H1 (cell line): Measurements from ENCODE around the gene ETV7. TPM values are rescaled to one million over a fixed set of nuclear protein-coding genes. Genes with fewer than 3 reads are reported as not detected.

Experiments
- CTCF ChIA-PET: fragments of 300-600 bp; sonication (Branson Sonifier 250); formaldehyde crosslinking; loops from one replicate; lab custom pipeline; 2021; ENCODE audit not compliant: partially characterized antibody; lab: Charles Lee
- POLR2A ChIA-PET: fragments of 300-600 bp; sonication (Branson Sonifier 250); formaldehyde crosslinking; loops from one replicate; lab custom pipeline; 2021; ENCODE audit warnings: inconsistent platforms; ENCODE audit not compliant: partially characterized antibody; lab: Charles Lee
- DNase-seq, 2 experiments: peaks; one replicate each; pipeline versions ENCODE4 v3.0.0 to v3.0.0-alpha.2; 2010 to 2022; ENCODE audit warnings: low spot score in 2 of 2, low read depth in 1 of 2, mixed read lengths in 1 of 2
- FAIRE-seq: peaks from 2 replicates; lab custom pipeline; 2011; peaks lifted over from hg19 to GRCh38; lab: Jason Lieb, UNC
- H2AFZ ChIP-seq: 2 replicates; pipeline ENCODE4 v1.8.1; 2012; ENCODE audit warnings: low read length, inconsistent platforms
- H2AK5ac ChIP-seq: 2 replicates; pipeline ENCODE4 v1.6.1; 2013; ENCODE audit warnings: low read depth, low read length
- H2BK120ac ChIP-seq: replicated peaks from 2 replicates; pipeline ENCODE3; 2013; ENCODE audit warnings: low read depth, low read length, inconsistent platforms
- H2BK12ac ChIP-seq: 2 replicates; pipeline ENCODE4 v1.6.1; 2013; ENCODE audit warnings: low read depth, low read length
- H2BK15ac ChIP-seq: 2 replicates; pipeline ENCODE4 v1.6.1; 2013; ENCODE audit warnings: low read length
- H2BK20ac ChIP-seq: 2 replicates; pipeline ENCODE4 v1.6.1; 2013; ENCODE audit warnings: low read length
- H2BK5ac ChIP-seq: 2 replicates; pipeline ENCODE4 v1.6.1; 2013; ENCODE audit warnings: low read depth, low read length
- H3K14ac ChIP-seq: 2 replicates; pipeline ENCODE4 v1.6.1; 2013; ENCODE audit warnings: inconsistent platforms; ENCODE audit not compliant: insufficient read length
- H3K18ac ChIP-seq: 2 replicates; pipeline ENCODE4 v1.6.1; 2013; ENCODE audit warnings: low read length; ENCODE audit errors: extremely low read depth
- H3K23ac ChIP-seq: 2 replicates; pipeline ENCODE4 v1.6.1; 2013; ENCODE audit warnings: inconsistent platforms; ENCODE audit not compliant: insufficient read length
- H3K23me2 ChIP-seq: 2 replicates; pipeline ENCODE4 v1.6.1; 2013; ENCODE audit warnings: low read depth, low read length
- H3K27ac ChIP-seq: 2 replicates; pipeline ENCODE4 v1.6.1; 2011; ENCODE audit warnings: low read depth, low read length, inconsistent platforms
- H3K27me3 ChIP-seq, 4 experiments: replicated peaks in 1 of 4; 1 replicate in 1 of 4; 2 replicates in 3 of 4; pipeline versions ENCODE4 v1.6.1 to v1.8.1; 2011 to 2013; ENCODE audit warnings: low read length in 3 of 4, mild to moderate bottlenecking in 3 of 4, inconsistent platforms in 2 of 4, mixed read lengths in 2 of 4, moderate library complexity in 1 of 4; ENCODE audit not compliant: control insufficient read depth in 3 of 4, insufficient read depth in 3 of 4; ENCODE audit errors: extremely low read depth in 1 of 4
- H3K36me3 ChIP-seq, 4 experiments: 2 replicates each; pipeline versions ENCODE4 v1.6.1 to v1.8.1; 2011 to 2013; ENCODE audit warnings: mild to moderate bottlenecking in 4 of 4, low read length in 3 of 4, moderate library complexity in 2 of 4, control low read depth in 1 of 4, inconsistent platforms in 1 of 4; ENCODE audit not compliant: insufficient read depth in 4 of 4, control insufficient read depth in 2 of 4
- H3K4ac ChIP-seq: replicated peaks from 2 replicates; pipeline ENCODE3; 2013; ENCODE audit warnings: low read length, low read depth, mixed read lengths, inconsistent platforms; ENCODE audit not compliant: insufficient read length
- H3K4me1 ChIP-seq, 4 experiments: replicated peaks in 1 of 4; 1 replicate in 1 of 4; 2 replicates in 3 of 4; pipeline versions ENCODE4 v1.6.1 to v1.8.1; 2011 to 2013; ENCODE audit warnings: low read length in 3 of 4, inconsistent platforms in 2 of 4, mixed read lengths in 1 of 4; ENCODE audit not compliant: insufficient read depth in 4 of 4, control insufficient read depth in 3 of 4
- H3K4me2 ChIP-seq, 2 experiments: 2 replicates each; pipeline versions ENCODE4 v1.6.1 to v1.8.1; 2011 to 2013; ENCODE audit warnings: low read depth in 2 of 2, low read length in 2 of 2, control low read depth in 1 of 2, inconsistent platforms in 1 of 2, mild to moderate bottlenecking in 1 of 2; ENCODE audit not compliant: insufficient read depth in 1 of 2
- H3K4me3 ChIP-seq, 4 experiments: fragments of 200-600, 300-600 bp in 1 of 4; sonication (generic), shearing (Covaris generic), sonication (Bioruptor Twin) in 1 of 4; 2 replicates each; pipeline versions ENCODE4 v1.5.1 to v1.8.1; 2011 to 2016; ENCODE audit warnings: low read length in 4 of 4, low read depth in 3 of 4, control low read depth in 2 of 4, inconsistent platforms in 2 of 4, mild to moderate bottlenecking in 2 of 4, mixed read lengths in 1 of 4, moderate library complexity in 1 of 4; ENCODE audit not compliant: insufficient read depth in 2 of 4; ENCODE audit errors: extremely low read depth in 1 of 4
- H3K56ac ChIP-seq: replicated peaks from 2 replicates; pipeline ENCODE3; 2013; ENCODE audit warnings: low read depth, mild to moderate bottlenecking, mixed read lengths, low read length, inconsistent platforms; ENCODE audit not compliant: insufficient read length
- H3K79me1 ChIP-seq: 2 replicates; pipeline ENCODE4 v1.6.1; 2013; ENCODE audit warnings: low read depth, low read length, control low read depth
- H3K79me2 ChIP-seq, 2 experiments: 2 replicates each; pipeline versions ENCODE4 v1.6.1 to v1.8.1; 2012 to 2013; ENCODE audit warnings: low read length in 2 of 2, mild to moderate bottlenecking in 2 of 2, inconsistent platforms in 1 of 2; ENCODE audit not compliant: insufficient read depth in 2 of 2, control insufficient read depth in 1 of 2
- H3K9ac ChIP-seq, 4 experiments: replicated peaks in 1 of 4; 1 replicate in 1 of 4; 2 replicates in 3 of 4; pipeline versions ENCODE4 v1.6.1 to v1.8.1; 2011 to 2013; ENCODE audit warnings: low read depth in 3 of 4, low read length in 3 of 4, control low read depth in 2 of 4, mild to moderate bottlenecking in 2 of 4, moderate library complexity in 2 of 4, inconsistent platforms in 1 of 4; ENCODE audit errors: extremely low read depth in 1 of 4
- H3K9me3 ChIP-seq, 2 experiments: 2 replicates each; pipeline versions ENCODE4 v1.6.1 to v1.8.1; 2012 to 2013; ENCODE audit warnings: mild to moderate bottlenecking in 2 of 2, moderate library complexity in 2 of 2, control low read depth in 1 of 2, inconsistent platforms in 1 of 2, low read depth in 1 of 2, low read length in 1 of 2, mixed read lengths in 1 of 2; ENCODE audit not compliant: insufficient read depth in 2 of 2
- H4K20me1 ChIP-seq, 2 experiments: replicated peaks in 1 of 2; 2 replicates each; pipeline versions ENCODE3 to v1.8.1; 2011 to 2013; ENCODE audit warnings: inconsistent platforms in 2 of 2, low read length in 2 of 2, mild to moderate bottlenecking in 1 of 2; ENCODE audit not compliant: insufficient read depth in 2 of 2, control insufficient read depth in 1 of 2
- H4K5ac ChIP-seq: 2 replicates; pipeline ENCODE4 v1.6.1; 2013; ENCODE audit warnings: low read length, low read depth, mixed read lengths, inconsistent platforms; ENCODE audit not compliant: insufficient read length
- H4K8ac ChIP-seq: 2 replicates; pipeline ENCODE4 v1.8.0; 2013; ENCODE audit warnings: mild to moderate bottlenecking, moderate library complexity, low read length, inconsistent platforms; ENCODE audit not compliant: insufficient read depth; ENCODE audit errors: extremely low read depth
- H4K91ac ChIP-seq: replicated peaks from 2 replicates; pipeline ENCODE3; 2013; ENCODE audit warnings: low read length, mixed read lengths, inconsistent platforms; ENCODE audit not compliant: insufficient read length
- CTBP2 ChIP-seq: IDR thresholded peaks from 2 replicates; pipeline ENCODE4 v1.7.0; 2011; ENCODE audit warnings: borderline replicate concordance, mild to moderate bottlenecking, moderate library complexity, mixed read lengths, low read length; ENCODE audit not compliant: insufficient read depth, insufficient read length
- HDAC2 ChIP-seq, 2 experiments: fragments of 300-600 bp in 1 of 2; sonication (generic) in 1 of 2; IDR thresholded peaks; 2 replicates each; pipeline ENCODE4 v1.6.1; 2011 to 2012; ENCODE audit warnings: low read depth in 2 of 2, low read length in 2 of 2, mild to moderate bottlenecking in 2 of 2, moderate library complexity in 2 of 2, borderline replicate concordance in 1 of 2, inconsistent platforms in 1 of 2
- KDM1A ChIP-seq: fragments of 200-600, 300-600 bp; sonication (generic); IDR thresholded peaks from 2 replicates; pipeline ENCODE4 v1.7.1; 2016; ENCODE audit warnings: mild to moderate bottlenecking, low read length, borderline replicate concordance
- WGBS, 2 experiments: shearing (Covaris generic) in 1 of 2; methylation state at CpG; one replicate each; pipeline versions ENCODE4 v1.1.6 to v1.1.7; 2013 to 2015; ENCODE audit warnings: low lambda C conversion rate in 2 of 2, mixed read lengths in 2 of 2, inconsistent platforms in 1 of 2, low coverage in 1 of 2, missing lambda C conversion rate in 1 of 2; ENCODE audit not compliant: insufficient replicate concordance in 2 of 2, insufficient coverage in 1 of 2, insufficient read length in 1 of 2; ENCODE audit errors: extremely low coverage in 1 of 2, missing lambda C conversion rate in 1 of 2; 5-methylcytosine and 5-hydroxymethylcytosine counted together
- polyA plus RNA-seq, 7 experiments: library from polyadenylated mRNA; depleted of rRNA in 3 of 7; stranded (reverse) in 5 of 7; unstranded in 2 of 7; fragments of >200 nt in 5 of 7; fragments of 200-250 nt in 2 of 7; gene quantifications; 1 replicate in 5 of 7; 2 replicates in 1 of 7; 4 replicates in 1 of 7; pipeline versions ENCODE4 v1.2.1 to v1.2.3, GENCODE V29; 2011 to 2013; ENCODE audit warnings: missing spikeins in 2 of 7, mixed read lengths in 2 of 7
- total RNA-seq: library from RNA; stranded (reverse); fragmentation: NEBNext Ultra II Directional; extraction: Animal tissue kit (Norgen Biotek cat#: 25700); gene quantifications from 2 replicates; pipeline ENCODE4 v1.2.1, GENCODE V29; 2021

The ETV7 gene
- total and polyA plus RNA-seq, 2 of the 8 experiments (the other 6 are each of a cell fraction or from before 2014, with no cell fraction given) = 0.54 to 2.4 TPM

- Histone ChIP-seq H3K9me3 (no peaks in the 10 kb centered on the region), H3K27ac (no peak overlapping the region), H4K20me1 (no peaks in the 10 kb centered on the region), H2BK20ac (no peak overlapping the region), H3K4me3 (no peak overlapping the region), H3K23me2 (no peaks in the 10 kb centered on the region; the same call in 1 of the 2 replicates), H3K4ac (no peak overlapping the region), H3K4me1 (peaks cover 0 to 7% (median 1%) of the 10 kb centered on the region in 4 experiments; a peak in 3 of 7 replicates), H2BK12ac (no peak overlapping the region), H2BK120ac (no peak overlapping the region), H3K9ac (no peak overlapping the region), H3K79me2 (no peaks in the 10 kb centered on the region), H3K27me3 (no peaks in the 10 kb centered on the region), H3K18ac (no peak overlapping the region), H4K91ac (no peak overlapping the region), H2AK5ac (no peak overlapping the region), H3K23ac (no peak overlapping the region), H4K8ac (no peak overlapping the region), H2BK5ac (no peak overlapping the region), H3K14ac (no peak overlapping the region), H3K4me2 (no peak overlapping the region), H3K56ac (no peak overlapping the region), H2AFZ (no peak overlapping the region), H2BK15ac (no peak overlapping the region), H3K79me1 (no peaks in the 10 kb centered on the region), H4K5ac (no peak overlapping the region), H3K36me3 (no peaks in the 10 kb centered on the region)
- TF ChIP-seq CTBP2 = no peak
- peak; percentile 93 for TF ChIP-seq KDM1A
- peak in 1 of 2 experiments; percentile 59; a peak in 1 of 4 replicates for TF ChIP-seq HDAC2 (IDR thresholded peaks at IDR 0.05; ENCODE audit: borderline replicate concordance in 1 of 2, low read depth in 2 of 2, low read length in 2 of 2)
- DNase-seq = no peak
- POLR2A ChIA-PET = no interaction called here
- CTCF ChIA-PET = interaction anchor here (1.1 to 3.6 kb wide), 2 partner anchors 9 to 12 kb away, joined by 4 to 23 read pairs; no protein-coding TSS in a partner anchor
- WGBS, 2 experiments = 89% methylated on average over 2 of the region's 2 CpGs; no CpG with 5 or more reads in 1 of the 2 experiments
- FAIRE-seq = no peak
These were observed 16.8 kb downstream of the ETV7 start for GRCh38 chr6:36370638-36371037.
